Glutamatergic neuron (in vitro differentiated cells): Measurements from ENCODE around the gene PLCG1. TPM values are rescaled to one million over a fixed set of nuclear protein-coding genes. Genes with fewer than 3 reads are reported as not detected.

Experiments used
- DNase-seq: peaks from one replicate; pipeline ENCODE4 v3.0.0; 2022
- H3K27ac Mint-ChIP-seq: one replicate; pipeline ENCODE4 v1.8.0; 2020; ENCODE audit warnings: mild to moderate bottlenecking, mixed read lengths, inconsistent platforms; ENCODE audit not compliant: unreplicated experiment
- H3K27me3 Mint-ChIP-seq: one replicate; pipeline ENCODE4 v1.8.0; 2020; ENCODE audit warnings: mild to moderate bottlenecking, moderate library complexity, mixed read lengths, inconsistent platforms; ENCODE audit not compliant: unreplicated experiment
- H3K36me3 Mint-ChIP-seq: one replicate; pipeline ENCODE4 v1.8.0; 2020; ENCODE audit warnings: mild to moderate bottlenecking, mixed read lengths, inconsistent platforms; ENCODE audit not compliant: unreplicated experiment
- H3K4me1 Mint-ChIP-seq: one replicate; pipeline ENCODE4 v1.8.0; 2020; ENCODE audit warnings: mild to moderate bottlenecking, low read depth, mixed read lengths, inconsistent platforms; ENCODE audit not compliant: unreplicated experiment
- H3K4me3 Mint-ChIP-seq: one replicate; pipeline ENCODE4 v1.8.0; 2020; ENCODE audit warnings: mild to moderate bottlenecking, mixed read lengths, inconsistent platforms; ENCODE audit not compliant: unreplicated experiment
- H3K9me3 Mint-ChIP-seq: one replicate; pipeline ENCODE4 v1.8.0; 2020; ENCODE audit warnings: mild to moderate bottlenecking, moderate library complexity, mixed read lengths, inconsistent platforms; ENCODE audit not compliant: unreplicated experiment
- long read RNA-seq: library from polyadenylated mRNA; unstranded; transcript quantifications from one replicate; pipeline ENCODE4 v2.0.0, GENCODE V29; 2020; ENCODE audit not compliant: unreplicated experiment
- total RNA-seq: library from RNA; stranded (reverse); fragmentation: NEBNext Ultra II Directional; extraction: Animal tissue kit (Norgen Biotek cat#: 25700); gene quantifications from one replicate; pipeline ENCODE4 v1.2.1, GENCODE V29; 2021; ENCODE audit not compliant: unreplicated experiment
- TF ChIP-seq, protein P1 (sequence below): fragments of 200-600 bp; sonication (generic); IDR thresholded peaks from one replicate; pipeline ENCODE4 v1.5.0; 2021; ENCODE audit not compliant: partially characterized antibody, unreplicated experiment

Gene PLCG1
- 458 TPM for total RNA-seq
- long read RNA-seq, full-length matches to known transcripts, result 1 of 4 reads
- long read RNA-seq, partial matches to known transcripts, result 0 of 4 reads
- long read RNA-seq, other reads (novel, unspliced or antisense), result 3 of 4 reads

DNA sequence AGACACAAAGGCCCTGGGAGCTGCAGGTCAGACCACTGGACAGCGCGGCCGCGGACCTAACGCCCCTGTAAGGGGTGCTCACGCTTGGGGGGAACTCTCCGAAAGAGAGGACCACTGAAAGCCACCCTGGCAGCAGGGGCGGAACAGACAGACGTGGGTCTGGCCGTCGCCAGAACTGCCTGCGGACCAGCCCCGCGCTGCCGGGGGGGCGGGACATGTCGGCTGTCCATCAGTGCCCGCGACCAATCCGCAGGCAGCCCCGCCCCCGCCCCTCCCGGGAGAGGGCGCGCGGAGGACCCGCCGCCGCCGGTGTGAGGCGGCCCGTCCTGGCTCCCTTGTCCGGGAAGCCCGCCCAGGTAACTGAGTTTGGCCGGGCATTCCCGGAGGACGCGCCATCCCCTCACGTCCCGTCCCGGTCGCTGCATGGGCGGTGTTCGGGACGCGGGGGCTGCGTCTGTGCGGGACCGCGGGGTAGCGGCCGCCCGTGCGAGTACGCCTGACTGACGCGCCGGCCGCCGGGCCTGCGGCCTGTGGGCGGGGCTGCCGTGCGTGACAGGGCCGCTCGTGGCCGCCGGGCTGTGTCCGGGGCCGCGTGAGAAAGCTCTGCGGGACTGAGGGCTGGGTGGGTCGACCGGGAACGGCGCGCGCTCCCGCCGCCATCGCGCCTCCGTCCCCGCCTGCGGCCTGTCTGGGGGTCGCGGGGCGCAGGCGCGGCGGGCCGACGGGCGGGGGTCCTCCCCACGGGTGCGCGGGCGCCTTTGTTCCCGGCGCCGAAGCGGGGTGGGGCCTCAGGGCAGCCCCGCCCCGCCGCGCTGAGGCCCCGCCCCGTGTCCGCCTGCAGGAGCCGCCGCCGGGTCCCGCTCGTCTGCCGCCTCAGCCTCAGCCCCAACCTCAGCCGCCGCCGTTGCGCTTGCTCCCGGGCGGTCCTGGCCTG lies at the start of gene PLCG1:
TSS of gene PLCG1 (plus strand) at position 864 of the 934 bp plus-strand sequence. CDS start 99 bp downstream, outside the sequence.
- TF ChIP-seq, protein P1, sequence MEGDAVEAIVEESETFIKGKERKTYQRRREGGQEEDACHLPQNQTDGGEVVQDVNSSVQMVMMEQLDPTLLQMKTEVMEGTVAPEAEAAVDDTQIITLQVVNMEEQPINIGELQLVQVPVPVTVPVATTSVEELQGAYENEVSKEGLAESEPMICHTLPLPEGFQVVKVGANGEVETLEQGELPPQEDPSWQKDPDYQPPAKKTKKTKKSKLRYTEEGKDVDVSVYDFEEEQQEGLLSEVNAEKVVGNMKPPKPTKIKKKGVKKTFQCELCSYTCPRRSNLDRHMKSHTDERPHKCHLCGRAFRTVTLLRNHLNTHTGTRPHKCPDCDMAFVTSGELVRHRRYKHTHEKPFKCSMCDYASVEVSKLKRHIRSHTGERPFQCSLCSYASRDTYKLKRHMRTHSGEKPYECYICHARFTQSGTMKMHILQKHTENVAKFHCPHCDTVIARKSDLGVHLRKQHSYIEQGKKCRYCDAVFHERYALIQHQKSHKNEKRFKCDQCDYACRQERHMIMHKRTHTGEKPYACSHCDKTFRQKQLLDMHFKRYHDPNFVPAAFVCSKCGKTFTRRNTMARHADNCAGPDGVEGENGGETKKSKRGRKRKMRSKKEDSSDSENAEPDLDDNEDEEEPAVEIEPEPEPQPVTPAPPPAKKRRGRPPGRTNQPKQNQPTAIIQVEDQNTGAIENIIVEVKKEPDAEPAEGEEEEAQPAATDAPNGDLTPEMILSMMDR, result no peak
- Mint-ChIP-seq H3K27me3 (peaks cover 18% of the 10 kb centered on the region), H3K4me3 (peak within 1 kb of the TSS; percentile 99), H3K27ac (peak within 1 kb of the TSS; percentile 96), H3K4me1 (peaks cover 43% of the 10 kb centered on the region), H3K9me3 (peaks cover 17% of the 10 kb centered on the region), H3K36me3 (no peaks in the 10 kb centered on the region)
- DNase-seq, result peak; percentile 94

DNA sequence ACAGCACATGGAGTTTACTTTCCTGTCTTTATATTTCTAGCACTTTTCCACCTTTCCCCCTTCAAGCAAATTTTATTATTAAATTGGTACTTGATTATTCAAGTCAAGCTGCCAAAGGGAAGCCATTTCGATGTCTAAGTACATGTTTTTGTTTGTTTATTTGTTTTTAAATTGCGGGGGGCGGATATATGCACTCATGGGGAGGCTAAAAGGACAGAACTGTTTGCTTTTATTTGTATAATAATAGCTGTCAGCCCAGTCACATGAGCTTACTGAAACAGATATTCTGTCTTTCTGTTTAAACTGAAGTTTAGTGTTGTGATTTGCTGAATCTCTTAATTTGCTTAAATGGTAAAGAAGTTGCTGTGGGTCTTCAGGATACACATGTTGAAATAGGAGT lies 49.6 kb upstream of the PLCG1 start:
- no peak overlapping the region for H3K4me3 Mint-ChIP-seq
- H3K27ac Mint-ChIP-seq, result peak overlapping the region; percentile 29
- H3K36me3 Mint-ChIP-seq, result no peaks in the 10 kb centered on the region
- no peaks in the 10 kb centered on the region for H3K4me1 Mint-ChIP-seq
- H3K27me3 Mint-ChIP-seq, result no peaks in the 10 kb centered on the region
- no peak for DNase-seq
- TF ChIP-seq, protein P1, result no peak
- peaks cover 2% of the 10 kb centered on the region for H3K9me3 Mint-ChIP-seq

DNA sequence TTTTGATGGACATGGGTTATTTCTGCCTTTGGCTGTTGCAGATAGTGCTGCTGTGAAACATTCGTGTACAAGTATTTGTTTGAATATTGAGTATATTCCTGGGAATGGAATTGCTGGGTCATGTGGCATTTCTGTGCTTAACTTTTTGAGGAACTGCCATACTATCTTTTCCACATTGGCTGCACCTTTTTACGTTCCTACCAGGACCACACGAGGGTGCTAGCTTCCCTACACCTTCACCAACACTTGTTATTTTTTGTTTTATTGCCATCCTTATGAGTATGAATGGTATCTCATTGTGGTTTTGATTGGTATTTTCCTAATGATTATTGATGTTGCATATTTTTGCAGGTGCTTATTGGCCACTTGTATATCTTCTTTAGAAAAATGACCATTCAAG lies 47.8 kb upstream of the PLCG1 start:
- TF ChIP-seq, protein P1, result no peak
- Mint-ChIP-seq H3K27ac (no peak overlapping the region), H3K4me1 (no peaks in the 10 kb centered on the region), H3K27me3 (no peaks in the 10 kb centered on the region), H3K4me3 (no peak overlapping the region), H3K36me3 (no peaks in the 10 kb centered on the region), H3K9me3 (peaks cover 2% of the 10 kb centered on the region)
- no peak for DNase-seq

DNA sequence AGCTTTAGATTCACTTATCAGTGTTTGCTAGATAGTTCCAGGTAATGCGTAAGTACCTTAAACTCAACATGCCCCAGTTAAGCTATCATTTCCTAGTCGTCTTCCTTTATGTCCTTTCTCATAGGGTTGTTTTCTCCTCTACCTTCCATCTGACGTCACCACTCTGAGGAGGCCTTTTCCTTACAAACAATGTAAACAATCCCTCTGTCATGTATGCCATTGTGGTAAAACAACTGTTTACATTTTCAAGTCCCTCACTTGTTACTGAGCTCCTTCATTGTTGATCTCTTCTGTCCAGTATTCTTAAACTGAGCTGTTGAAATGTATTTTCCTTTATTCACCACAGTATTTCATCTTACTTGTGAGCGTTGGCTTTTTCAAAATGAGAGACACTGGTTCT lies 45.4 kb upstream of the PLCG1 start:
- TF ChIP-seq, protein P1, result no peak
- Mint-ChIP-seq H3K4me3 (no peak overlapping the region), H3K4me1 (no peaks in the 10 kb centered on the region), H3K36me3 (no peaks in the 10 kb centered on the region), H3K9me3 (no peaks in the 10 kb centered on the region), H3K27me3 (no peaks in the 10 kb centered on the region), H3K27ac (no peak overlapping the region)
- no peak for DNase-seq

DNA sequence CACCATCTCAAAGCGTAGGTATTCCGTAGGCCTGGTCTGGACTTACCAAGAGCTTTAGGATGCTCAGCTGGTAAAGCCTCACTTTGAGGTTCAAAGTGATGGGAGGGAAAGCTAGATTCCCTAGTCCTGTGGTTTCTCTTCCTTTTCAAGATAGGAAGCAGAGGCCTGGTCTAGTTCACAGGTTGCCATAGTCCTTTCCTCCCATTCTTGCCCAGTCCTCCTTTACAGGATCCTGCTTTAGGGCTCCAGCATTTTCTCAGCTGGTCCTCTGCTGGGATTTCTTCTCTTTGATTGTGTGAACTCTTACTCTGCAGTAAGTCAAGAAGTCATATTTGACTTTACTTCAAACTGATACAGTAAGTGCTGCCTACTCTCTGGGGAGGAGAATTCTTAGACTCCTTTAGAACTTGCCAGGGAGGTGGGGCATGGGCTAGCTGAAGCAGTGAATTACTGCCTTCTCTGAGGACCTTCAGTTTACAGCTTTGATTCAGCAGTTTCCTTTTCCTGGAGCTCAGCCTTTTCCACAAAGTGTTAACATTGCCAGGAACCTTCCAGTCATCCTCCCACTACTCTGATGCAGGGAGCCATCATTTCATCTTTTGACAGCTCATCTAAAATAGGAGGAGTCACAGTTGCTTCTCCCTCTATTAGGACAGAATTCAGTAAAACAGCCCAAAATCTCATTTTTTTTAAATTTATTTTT lies 42.8 kb upstream of the PLCG1 start:
- TF ChIP-seq, protein P1, result no peak
- Mint-ChIP-seq H3K36me3 (no peaks in the 10 kb centered on the region), H3K4me1 (no peaks in the 10 kb centered on the region)

More for the DNA sequence above, 42.8 kb upstream of the PLCG1 start:
- Mint-ChIP-seq H3K27ac (no peak overlapping the region), H3K9me3 (no peaks in the 10 kb centered on the region), H3K27me3 (no peaks in the 10 kb centered on the region), H3K4me3 (no peak overlapping the region)
- DNase-seq, result no peak
